Medulla oblongata (tissue), 1 donor: ENCODE results near the gene PARM1.
"Not testable (repeated sequence)": the region's sequence is repeated elsewhere in the genome, so short reads cannot be mapped to it uniquely, and the experiment has no call there.

Experiments
- DNase-seq: peaks from one replicate; pipeline ENCODE4 v3.0.0-alpha.2; 2015; ENCODE audit errors: extremely low spot score

The PARM1 gene

GRCh38 chr4:74983253-74983635 is 50.3 kb downstream of the PARM1 start:
- DNase-seq = no peak

GRCh38 chr4:74990276-74990875 is 57.5 kb downstream of the PARM1 start:
- no peak for DNase-seq

GRCh38 chr4:74994436-74994835 is 61.5 kb downstream of the PARM1 start:
- not testable (repeated sequence) for DNase-seq

GRCh38 chr4:74996996-74997395 is 64.1 kb downstream of the PARM1 start:
- DNase-seq = no peak

GRCh38 chr4:74997948-74998729 is 65.2 kb downstream of the PARM1 start:
- no peak for DNase-seq

GRCh38 chr4:74999714-75000309 is 66.9 kb downstream of the PARM1 start:
- no peak for DNase-seq

GRCh38 chr4:75001871-75002270 is 69.0 kb downstream of the PARM1 start:
- DNase-seq = no peak

GRCh38 chr4:75002381-75002780 is 69.5 kb downstream of the PARM1 start:
- DNase-seq = no peak

- no peak for DNase-seq
Observed at GRCh38 chr4:75003979-75004378, 71.1 kb downstream of the PARM1 start.

- DNase-seq = no peak
Observed at GRCh38 chr4:75004755-75005668, 72.1 kb downstream of the PARM1 start.

GRCh38 chr4:75005727-75006126 is 72.8 kb downstream of the PARM1 start:
- no peak for DNase-seq

GRCh38 chr4:75007891-75008290 is 75.0 kb downstream of the PARM1 start:
- DNase-seq = no peak

- DNase-seq = no peak
Observed at GRCh38 chr4:75009138-75009537, 76.2 kb downstream of the PARM1 start.

GRCh38 chr4:75011131-75011795 is 78.3 kb downstream of the PARM1 start:
- DNase-seq = no peak

GRCh38 chr4:75015627-75016026 is 82.7 kb downstream of the PARM1 start:
- DNase-seq = no peak

- DNase-seq = no peak
Observed at GRCh38 chr4:75016472-75016871, 83.6 kb downstream of the PARM1 start.

GRCh38 chr4:75018811-75019479 is 86.0 kb downstream of the PARM1 start:
- no peak for DNase-seq

- DNase-seq = no peak
Observed at GRCh38 chr4:75025431-75025830, 92.5 kb downstream of the PARM1 start.

- no peak for DNase-seq
Observed at GRCh38 chr4:75028196-75028854, 95.4 kb downstream of the PARM1 start.

GRCh38 chr4:75030028-75030427 is 97.1 kb downstream of the PARM1 start:
- DNase-seq = no peak
